Medulla oblongata (tissue), 1 donor: ENCODE measurements around the gene PADI4.
"Not testable (repeated sequence)": the region's sequence is repeated elsewhere in the genome, so short reads cannot be mapped to it uniquely, and the experiment has no call there.

Source experiments
- DNase-seq: peaks from one replicate; pipeline ENCODE4 v3.0.0-alpha.2; 2015; ENCODE audit errors: extremely low spot score

The PADI4 gene

GRCh38 chr1:17314491-17314971 is 6.5 kb downstream of the PADI4 start:
- no peak for DNase-seq

GRCh38 chr1:17315542-17316130 is 7.6 kb downstream of the PADI4 start:
- no peak for DNase-seq

GRCh38 chr1:17316704-17317103 is 8.7 kb downstream of the PADI4 start:
- DNase-seq = no peak

- no peak for DNase-seq
These were observed 10.3 kb downstream of the PADI4 start for GRCh38 chr1:17318262-17318661.

- DNase-seq = no peak
These were observed 11.8 kb downstream of the PADI4 start for GRCh38 chr1:17319561-17320350.

GRCh38 chr1:17321857-17322390 is 13.9 kb downstream of the PADI4 start:
- not testable (repeated sequence) for DNase-seq

GRCh38 chr1:17328855-17329254 is 20.9 kb downstream of the PADI4 start:
- no peak for DNase-seq

GRCh38 chr1:17329610-17330009 is 21.6 kb downstream of the PADI4 start:
- DNase-seq = no peak

GRCh38 chr1:17330856-17331255 is 22.9 kb downstream of the PADI4 start:
- no peak for DNase-seq

GRCh38 chr1:17333081-17333480 is 25.1 kb downstream of the PADI4 start:
- DNase-seq = no peak

- DNase-seq = peak; percentile 50
These were observed 28.1 kb downstream of the PADI4 start for GRCh38 chr1:17335821-17336710.

- DNase-seq = no peak
These were observed 30.9 kb downstream of the PADI4 start for GRCh38 chr1:17338706-17339493.

- DNase-seq = no peak
These were observed 31.5 kb downstream of the PADI4 start for GRCh38 chr1:17339521-17339920.

- DNase-seq = no peak
These were observed 32.4 kb downstream of the PADI4 start for GRCh38 chr1:17340358-17340757.

- no peak for DNase-seq
These were observed 34.0 kb downstream of the PADI4 start for GRCh38 chr1:17342014-17342441.

GRCh38 chr1:17345506-17345905 is 37.5 kb downstream of the PADI4 start:
- DNase-seq = not testable (repeated sequence)

GRCh38 chr1:17346046-17346789 is 38.2 kb downstream of the PADI4 start:
- DNase-seq = no peak

- DNase-seq = no peak
These were observed 40.0 kb downstream of the PADI4 start for GRCh38 chr1:17347769-17348592.

GRCh38 chr1:17348593-17349234 is 40.7 kb downstream of the PADI4 start:
- DNase-seq = no peak
